Skeletal muscle tissue (tissue), 4 donors: Measurements from ENCODE around the gene ZNF775. TPM values are rescaled to one million over a fixed set of nuclear protein-coding genes. Genes with fewer than 3 reads are reported as not detected.
A peak's percentile ranks its signal among the peaks of the same experiment; 100 is the strongest.
"Not testable (repeated sequence)": the region's sequence is repeated elsewhere in the genome, so short reads cannot be mapped to it uniquely, and the experiment has no call there.

Experiments used
- H3K27ac ChIP-seq: one replicate; pipeline ENCODE4 v1.7.0; 2013; ENCODE audit warnings: mild to moderate bottlenecking, low read depth, low read length, inconsistent platforms
- H3K27me3 ChIP-seq, 3 donors: one replicate each; pipeline ENCODE4 v1.7.0; 2013; ENCODE audit warnings: low read length in 3 of 3; ENCODE audit not compliant: control insufficient read depth in 3 of 3, insufficient read depth in 3 of 3
- H3K36me3 ChIP-seq, 3 donors: one replicate each; pipeline ENCODE4 v1.7.0; 2013; ENCODE audit warnings: low read length in 3 of 3; ENCODE audit not compliant: control insufficient read depth in 3 of 3, insufficient read depth in 3 of 3
- H3K4me1 ChIP-seq, 3 donors: one replicate each; pipeline ENCODE4 v1.7.0; 2013; ENCODE audit warnings: low read length in 3 of 3, mild to moderate bottlenecking in 3 of 3; ENCODE audit not compliant: control insufficient read depth in 3 of 3, insufficient read depth in 3 of 3
- H3K4me3 ChIP-seq, 3 donors: one replicate each; pipeline ENCODE4 v1.7.0; 2013; ENCODE audit warnings: low read length in 3 of 3
- H3K9ac ChIP-seq, 3 donors: one replicate each; pipeline ENCODE4 v1.7.0; 2013; ENCODE audit warnings: low read length in 3 of 3, mild to moderate bottlenecking in 3 of 3, moderate library complexity in 2 of 3, low read depth in 1 of 3
- H3K9me3 ChIP-seq, 3 donors: one replicate each; pipeline ENCODE4 v1.7.0; 2013; ENCODE audit warnings: low read length in 3 of 3; ENCODE audit not compliant: control insufficient read depth in 3 of 3
- total RNA-seq: library from RNA; depleted of rRNA; stranded (reverse); fragments of >200 nt; gene quantifications from one replicate; pipeline ENCODE4 v1.2.3, GENCODE V29; 2014
- donor health status: Osteomylitis.

The ZNF775 gene
- total RNA-seq, 1 donor from 2014 or later, result 6.8 TPM

DNA sequence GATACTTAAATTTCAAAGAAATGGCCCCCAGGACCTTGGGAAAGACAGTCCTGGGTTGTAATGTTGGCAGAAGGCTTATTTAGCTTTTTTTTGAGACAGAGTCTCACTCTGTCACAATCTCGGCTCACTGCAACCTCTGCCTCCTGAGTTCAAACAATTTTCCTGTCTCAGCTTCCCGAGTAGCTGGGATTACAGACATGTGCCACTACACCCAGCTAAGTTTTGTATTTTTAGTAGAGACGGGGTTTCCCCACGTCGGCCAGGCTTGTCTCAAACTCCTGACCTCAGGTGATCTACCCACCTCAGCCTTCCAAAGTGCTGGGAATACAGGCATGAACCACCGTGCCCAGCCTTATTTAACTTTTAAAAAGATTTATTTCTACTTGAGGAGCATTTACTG is 6.8 kb downstream of the ZNF775 start:
- H3K36me3 ChIP-seq, H3K27me3 ChIP-seq, H3K4me3 ChIP-seq, H3K9me3 ChIP-seq: not testable (repeated sequence)
- Histone ChIP-seq H3K4me1 (peaks cover 18 to 61% (median 39%) of the 10 kb centered on the region in 3 donors), H3K9ac (peak overlapping the region in 2 of 3 donors; percentile 54 to 69), H3K27ac (peak overlapping the region; percentile 28)

DNA sequence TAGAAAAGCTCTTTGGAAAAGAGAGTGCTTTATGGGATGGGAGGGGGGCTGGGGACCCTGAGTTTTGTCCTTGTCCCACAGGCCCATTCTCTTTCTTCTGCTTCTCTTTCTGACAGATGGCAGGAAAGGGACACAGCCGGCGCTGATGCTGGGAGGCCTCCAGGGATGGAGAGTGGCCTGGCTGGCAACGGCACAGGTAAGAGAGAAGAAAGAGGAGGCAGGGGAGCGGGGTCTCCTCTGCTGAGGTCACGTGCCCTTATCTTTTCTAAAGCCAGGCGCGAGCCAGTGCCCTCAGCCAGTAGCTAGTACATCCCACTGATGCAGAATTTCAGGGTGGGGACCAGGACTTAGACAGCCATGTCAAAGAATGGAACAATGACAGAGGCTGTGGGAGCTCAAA is 9.2 kb downstream of the ZNF775 start:
- Histone ChIP-seq H3K4me1 (peaks cover 18 to 54% (median 34%) of the 10 kb centered on the region in 3 donors), H3K4me3 (peak overlapping the region in 1 of 3 donors; percentile 31), H3K36me3 (peaks cover 0 to 3% (median 2%) of the 10 kb centered on the region in 3 donors), H3K9me3 (no peaks in the 10 kb centered on the region), H3K27ac (peak overlapping the region; percentile 62), H3K27me3 (no peaks in the 10 kb centered on the region), H3K9ac (peak overlapping the region in 2 of 3 donors; percentile 40 to 66)

DNA sequence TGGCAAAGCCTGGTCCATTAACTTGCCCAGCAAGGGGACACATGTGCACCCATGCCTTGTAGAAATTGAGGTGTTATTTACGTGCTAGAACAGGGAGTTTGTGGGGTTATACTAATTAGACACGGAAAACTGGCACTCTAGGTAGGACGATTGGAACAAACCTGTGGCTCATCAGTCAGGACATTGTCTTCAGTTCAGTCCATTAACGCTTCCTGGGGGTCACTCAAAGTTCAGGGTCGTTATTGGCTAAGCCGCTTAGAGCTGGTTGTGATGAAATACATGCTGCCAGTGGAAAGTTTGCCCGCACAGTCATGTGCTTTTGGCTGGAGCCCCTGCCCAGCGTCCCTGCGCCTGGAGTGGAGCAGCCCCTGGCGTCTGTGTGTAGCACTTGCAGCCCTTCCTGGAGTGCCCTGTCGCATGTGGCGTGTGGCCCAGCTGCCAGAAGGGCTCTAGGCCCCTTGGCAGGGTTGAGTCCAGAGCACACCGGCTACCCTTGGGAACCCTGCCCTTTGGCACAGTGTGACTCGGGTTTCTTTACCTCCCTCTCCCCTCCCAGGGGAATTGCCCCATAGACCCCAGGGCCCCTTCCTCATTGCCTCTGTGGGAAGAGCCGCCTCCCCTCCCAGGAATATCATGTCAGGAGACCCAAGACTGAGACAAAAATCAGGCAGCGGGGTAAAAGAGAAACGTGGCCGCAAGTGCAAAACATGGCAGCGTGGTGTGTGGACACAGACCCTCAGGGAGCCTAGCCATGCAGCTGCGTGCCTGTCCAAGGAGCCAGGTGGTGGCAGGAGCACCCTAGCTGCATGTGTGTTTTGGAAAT is 9.8 kb downstream of the ZNF775 start:
- H3K27ac ChIP-seq, result peak overlapping the region; percentile 62
- H3K9ac ChIP-seq, result peak overlapping the region; percentile 16 to 66 (median 54)
- H3K4me3 ChIP-seq, result peak overlapping the region in 2 of 3 donors; percentile 4 to 41
- H3K36me3 ChIP-seq, result peaks cover 0 to 3% (median 2%) of the 10 kb centered on the region in 3 donors
- H3K4me1 ChIP-seq, result peaks cover 18 to 52% (median 34%) of the 10 kb centered on the region in 3 donors
- no peaks in the 10 kb centered on the region for H3K27me3 ChIP-seq
- H3K9me3 ChIP-seq, result no peaks in the 10 kb centered on the region

DNA sequence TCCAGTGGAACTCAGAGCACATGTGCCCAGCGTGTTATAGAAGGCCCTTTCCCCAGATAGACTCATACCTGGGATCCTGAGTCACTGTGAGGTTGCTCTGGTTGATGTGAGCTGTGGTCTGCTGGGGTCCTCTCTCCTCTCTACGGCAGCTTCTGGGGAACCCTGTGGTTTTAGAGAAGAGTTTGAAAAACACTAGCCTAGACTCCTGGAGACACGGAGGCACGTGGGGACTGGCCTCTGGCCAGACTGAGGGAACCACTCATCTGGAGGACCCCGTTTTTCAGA is 10.3 kb downstream of the ZNF775 start:
- Histone ChIP-seq H3K27ac (peak overlapping the region; percentile 48), H3K36me3 (peaks cover 0 to 3% (median 2%) of the 10 kb centered on the region in 3 donors), H3K9me3 (no peaks in the 10 kb centered on the region), H3K27me3 (no peaks in the 10 kb centered on the region), H3K4me3 (peak overlapping the region in 1 of 3 donors; percentile 4), H3K9ac (peak overlapping the region; percentile 16 to 66 (median 54)), H3K4me1 (peaks cover 18 to 46% (median 33%) of the 10 kb centered on the region in 3 donors)

DNA sequence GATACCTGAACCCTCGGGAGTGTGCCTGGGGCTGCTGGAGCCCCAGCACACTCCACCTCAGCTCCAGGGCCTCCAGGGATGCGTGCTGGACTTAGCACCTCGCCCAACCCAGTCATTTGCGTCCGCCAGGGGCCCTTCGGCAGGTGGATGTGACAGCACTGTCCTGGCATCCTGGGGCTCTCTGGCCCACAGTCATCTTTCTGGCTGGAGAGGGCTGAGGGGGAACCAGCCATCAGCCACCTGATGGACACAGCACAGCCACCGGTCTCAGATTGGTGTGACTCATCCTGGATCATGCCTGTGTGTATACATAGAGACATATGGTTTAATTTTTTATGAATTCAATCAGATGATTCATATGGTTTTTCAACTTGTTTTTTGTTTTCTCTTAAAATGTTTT is 11.1 kb downstream of the ZNF775 start:
- Histone ChIP-seq H3K9me3 (no peaks in the 10 kb centered on the region), H3K27ac (no peak overlapping the region), H3K9ac (no peak overlapping the region), H3K4me1 (peaks cover 18 to 39% (median 28%) of the 10 kb centered on the region in 3 donors), H3K27me3 (no peaks in the 10 kb centered on the region), H3K4me3 (no peak overlapping the region), H3K36me3 (peaks cover 0 to 3% (median 2%) of the 10 kb centered on the region in 3 donors)

DNA sequence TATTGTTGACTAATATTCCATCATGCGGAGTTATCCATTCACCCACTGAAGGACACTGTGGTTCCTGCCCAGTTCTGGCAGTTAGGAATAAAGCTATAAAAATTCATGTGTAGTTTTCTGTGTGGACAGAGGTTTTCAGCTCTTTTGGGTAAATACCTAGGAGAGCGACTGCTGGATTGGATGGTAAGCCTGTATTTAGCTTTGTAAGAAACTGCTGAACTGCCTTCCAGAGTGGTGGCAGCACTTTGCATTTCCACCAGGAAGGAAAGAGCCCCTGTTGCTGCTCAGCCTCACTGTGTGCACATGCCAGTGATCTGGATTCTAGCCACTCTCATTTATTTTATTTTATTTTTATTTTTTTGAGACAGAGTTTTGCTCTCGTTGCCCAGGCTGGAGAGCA is 14.2 kb downstream of the ZNF775 start:
- H3K4me1 ChIP-seq, result peaks cover 10 to 16% (median 13%) of the 10 kb centered on the region in 3 donors
- H3K36me3 ChIP-seq, result peaks cover 0 to 5% (median 3%) of the 10 kb centered on the region in 3 donors
- H3K27ac ChIP-seq, result no peak overlapping the region
- no peak overlapping the region for H3K4me3 ChIP-seq
- no peak overlapping the region for H3K9ac ChIP-seq
- no peaks in the 10 kb centered on the region for H3K9me3 ChIP-seq
- H3K27me3 ChIP-seq, result no peaks in the 10 kb centered on the region

DNA sequence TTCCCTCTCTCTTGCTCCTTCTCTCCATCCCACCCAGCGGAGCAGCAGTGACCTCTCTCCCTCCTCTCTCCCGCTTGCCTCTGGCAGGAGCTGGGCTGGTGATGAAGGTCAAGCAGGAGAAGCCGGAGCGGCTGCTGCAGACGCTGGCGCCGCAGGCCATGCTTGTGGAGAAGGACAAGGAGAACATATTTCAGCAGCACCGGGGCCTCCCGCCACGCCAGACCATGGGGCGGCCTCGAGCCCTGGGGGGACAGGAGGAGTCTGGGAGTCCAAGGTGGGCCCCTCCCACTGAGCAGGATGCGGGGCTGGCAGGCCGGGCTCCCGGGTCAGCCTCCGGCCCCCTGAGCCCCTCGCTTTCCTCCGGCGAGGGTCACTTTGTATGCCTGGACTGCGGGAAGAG is 17.3 kb downstream of the ZNF775 start:
- no peak overlapping the region for H3K9ac ChIP-seq
- no peak overlapping the region for H3K4me3 ChIP-seq
- no peak overlapping the region for H3K27ac ChIP-seq
- peaks cover 0 to 3% (median 0%) of the 10 kb centered on the region in 3 donors for H3K36me3 ChIP-seq
- peaks cover 8 to 16% (median 9%) of the 10 kb centered on the region in 3 donors for H3K4me1 ChIP-seq
- H3K27me3 ChIP-seq, result no peaks in the 10 kb centered on the region
- H3K9me3 ChIP-seq, result no peaks in the 10 kb centered on the region

DNA sequence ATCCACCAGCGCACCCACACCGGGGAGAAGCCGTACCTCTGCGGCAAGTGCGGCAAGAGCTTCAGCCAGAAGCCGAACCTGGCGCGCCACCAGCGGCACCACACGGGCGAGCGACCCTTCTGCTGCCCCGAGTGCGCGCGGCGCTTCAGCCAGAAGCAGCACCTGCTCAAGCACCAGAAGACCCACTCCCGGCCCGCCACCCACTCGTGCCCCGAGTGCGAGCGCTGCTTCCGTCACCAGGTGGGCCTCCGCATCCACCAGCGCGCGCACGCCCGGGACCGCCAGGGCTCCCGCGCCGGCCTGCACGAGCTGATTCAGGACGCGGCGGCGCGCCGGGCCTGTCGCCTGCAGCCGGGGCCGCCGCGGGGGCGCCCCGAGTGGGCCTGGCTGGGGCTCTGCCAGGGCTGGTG is 17.7 kb downstream of the ZNF775 start:
- Histone ChIP-seq H3K9me3 (no peaks in the 10 kb centered on the region), H3K4me1 (peaks cover 8 to 16% (median 9%) of the 10 kb centered on the region in 3 donors), H3K27me3 (no peaks in the 10 kb centered on the region), H3K4me3 (no peak overlapping the region), H3K9ac (no peak overlapping the region), H3K27ac (no peak overlapping the region), H3K36me3 (peaks cover 0 to 3% (median 0%) of the 10 kb centered on the region in 3 donors)

DNA sequence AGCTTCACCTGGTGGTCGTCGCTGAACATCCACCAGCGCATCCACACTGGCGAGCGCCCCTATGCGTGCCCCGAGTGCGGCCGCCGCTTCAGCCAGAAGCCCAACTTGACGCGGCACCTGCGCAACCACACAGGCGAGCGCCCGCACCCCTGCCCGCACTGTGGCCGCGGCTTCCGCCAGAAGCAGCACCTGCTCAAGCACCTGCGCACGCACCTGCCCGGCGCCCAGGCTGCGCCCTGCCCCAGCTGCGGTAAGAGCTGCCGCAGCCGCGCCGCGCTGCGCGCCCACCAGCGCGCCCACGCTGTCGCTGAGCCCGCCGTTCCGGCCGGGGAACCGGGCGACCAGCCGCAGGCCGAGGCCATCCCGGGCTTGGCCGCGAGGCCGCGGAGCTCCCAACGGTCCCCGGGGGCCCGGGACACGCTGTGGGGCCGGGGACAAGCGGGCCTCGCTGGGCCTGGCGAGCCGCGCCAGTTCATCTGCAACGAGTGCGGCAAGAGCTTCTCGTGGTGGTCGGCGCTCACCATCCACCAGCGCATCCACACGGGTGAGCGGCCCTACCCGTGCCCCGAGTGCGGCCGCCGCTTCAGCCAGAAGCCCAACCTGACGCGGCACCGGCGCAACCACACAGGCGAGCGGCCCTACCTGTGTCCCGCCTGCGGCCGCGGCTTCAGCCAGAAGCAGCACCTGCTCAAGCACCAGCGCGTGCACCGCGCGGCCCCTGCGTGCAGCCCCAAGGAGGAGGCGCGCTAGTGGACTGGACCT is 18.4 kb downstream of the ZNF775 start:
- no peaks in the 10 kb centered on the region for H3K27me3 ChIP-seq
- H3K4me3 ChIP-seq, result no peak overlapping the region
- H3K9ac ChIP-seq, result no peak overlapping the region
- H3K4me1 ChIP-seq, result peaks cover 8 to 16% (median 9%) of the 10 kb centered on the region in 3 donors
- H3K9me3 ChIP-seq, result no peaks in the 10 kb centered on the region
- no peak overlapping the region for H3K27ac ChIP-seq
- peaks cover 0 to 3% (median 0%) of the 10 kb centered on the region in 3 donors for H3K36me3 ChIP-seq
